B cell (primary cell): Measurements from ENCODE around the gene CRAT. TPM values are rescaled to one million over a fixed set of nuclear protein-coding genes. Genes with fewer than 3 reads are reported as not detected.

Experiments used
- ATAC-seq: fragments of 200-7000 bp; cut with Tn5 transposase; one replicate; pipeline ENCODE4 v1.10.0; 2021; ENCODE audit warnings: low read depth, mild to moderate bottlenecking, moderate number of reproducible peaks, moderate library complexity
- CTCF ChIA-PET: fragments of 350-600 bp; sonication (Branson Sonifier 250); formaldehyde crosslinking; loops from one replicate; lab custom pipeline; 2021; ENCODE audit warnings: antibody characterized with exemption, inconsistent platforms; lab: Charles Lee
- POLR2A ChIA-PET: fragments of 350-600 bp; sonication (Branson Sonifier 250); formaldehyde crosslinking; loops from one replicate; lab custom pipeline; 2021; ENCODE audit warnings: antibody characterized with exemption; lab: Charles Lee
- DNase-seq: peaks from one replicate; pipeline ENCODE4 v3.0.0; 2013
- H2AFZ ChIP-seq: 2 replicates; pipeline ENCODE4 v1.6.1; 2012; ENCODE audit warnings: mild to moderate bottlenecking, low read depth, low read length; ENCODE audit not compliant: insufficient read depth, poor library complexity, severe bottlenecking
- H3K27ac ChIP-seq, 2 donors: 1 replicate in 1 of 2; 2 replicates in 1 of 2; pipeline ENCODE4 v1.5.1; 2012 to 2013; ENCODE audit warnings: low read length in 2 of 2, mild to moderate bottlenecking in 2 of 2, moderate library complexity in 1 of 2
- H3K27me3 ChIP-seq, 4 experiments: fragments of 200-600 bp in 1 of 4; sonication (generic) in 1 of 4; replicated peaks in 1 of 4; 1 replicate in 2 of 4; 2 replicates in 2 of 4; pipeline versions ENCODE4 v1.6.1 to v1.7.0; 2013 to 2016; ENCODE audit warnings: low read length in 3 of 4, mild to moderate bottlenecking in 2 of 4, mixed read lengths in 1 of 4, moderate library complexity in 1 of 4; ENCODE audit not compliant: insufficient read depth in 4 of 4, control insufficient read depth in 3 of 4; ENCODE audit errors: control extremely low read depth in 1 of 4
- H3K36me3 ChIP-seq, 2 experiments: replicated peaks in 1 of 2; 1 replicate in 1 of 2; 2 replicates in 1 of 2; pipeline versions ENCODE4 v1.6.1 to v1.7.1; 2013; ENCODE audit warnings: low read length in 1 of 2; ENCODE audit not compliant: insufficient read depth in 2 of 2, control insufficient read depth in 1 of 2; ENCODE audit errors: control extremely low read depth in 1 of 2, extremely low read depth in 1 of 2
- H3K4me1 ChIP-seq, 2 donors: fragments of 200-600 bp in 1 of 2; sonication (generic) in 1 of 2; 1 replicate in 1 of 2; 2 replicates in 1 of 2; pipeline versions ENCODE4 v1.5.1 to v1.6.1; 2013 to 2017; ENCODE audit warnings: low read length in 2 of 2; ENCODE audit not compliant: control insufficient read depth in 2 of 2, insufficient read depth in 2 of 2
- H3K4me2 ChIP-seq: replicated peaks from 2 replicates; pipeline ENCODE3; 2012; ENCODE audit warnings: mild to moderate bottlenecking, low read depth, low read length; ENCODE audit not compliant: poor library complexity, severe bottlenecking
- H3K4me3 ChIP-seq, 5 experiments: fragments of 200-600 bp in 1 of 5; sonication (generic) in 1 of 5; 1 replicate in 3 of 5; 2 replicates in 2 of 5; pipeline versions ENCODE4 v1.5.1 to v1.7.0; 2011 to 2016; ENCODE audit warnings: low read length in 4 of 5, mild to moderate bottlenecking in 4 of 5, low read depth in 2 of 5, control low read depth in 1 of 5, moderate library complexity in 1 of 5; ENCODE audit not compliant: insufficient read depth in 1 of 5; ENCODE audit errors: control extremely low read depth in 1 of 5, extremely low read depth in 1 of 5
- H3K79me2 ChIP-seq: fragments of 200-600 bp; sonication (generic); one replicate; pipeline ENCODE4 v1.6.0; 2016; ENCODE audit warnings: low read length; ENCODE audit not compliant: control insufficient read depth, insufficient read depth
- H3K9ac ChIP-seq: fragments of 200-600 bp; sonication (generic); 2 replicates; pipeline ENCODE4 v1.6.1; 2017; ENCODE audit warnings: mild to moderate bottlenecking, low read length, moderate library complexity
- H3K9me3 ChIP-seq, 3 donors: one replicate each; pipeline versions ENCODE4 v1.6.1 to v1.7.1; 2013; ENCODE audit warnings: low read length in 2 of 3; ENCODE audit not compliant: control insufficient read depth in 2 of 3, insufficient read depth in 1 of 3; ENCODE audit errors: control extremely low read depth in 1 of 3
- H4K20me1 ChIP-seq: 2 replicates; pipeline ENCODE4 v1.6.0; 2012; ENCODE audit warnings: mild to moderate bottlenecking, low read length; ENCODE audit not compliant: insufficient read depth, control insufficient read depth, poor library complexity, severe bottlenecking
- H3K27ac Mint-ChIP-seq: one replicate; pipeline ENCODE4 v1.8.0; 2021; ENCODE audit warnings: mixed read lengths
- H3K27me3 Mint-ChIP-seq: one replicate; pipeline ENCODE4 v1.8.0; 2021; ENCODE audit warnings: mixed read lengths
- H3K4me1 Mint-ChIP-seq: one replicate; pipeline ENCODE4 v1.8.0; 2021; ENCODE audit warnings: mixed read lengths
- H3K4me3 Mint-ChIP-seq: one replicate; pipeline ENCODE4 v1.8.0; 2021; ENCODE audit warnings: mixed read lengths
- H3K9me3 Mint-ChIP-seq: one replicate; pipeline ENCODE4 v1.8.0; 2022; ENCODE audit warnings: mixed read lengths; ENCODE audit not compliant: insufficient read depth
- EZH2 ChIP-seq: IDR thresholded peaks from 2 replicates; pipeline ENCODE4 v1.6.1; 2012; ENCODE audit warnings: borderline replicate concordance, low read depth, mild to moderate bottlenecking, moderate library complexity, low read length; ENCODE audit not compliant: insufficient read depth, poor library complexity, severe bottlenecking
- WGBS: methylation state at CpG from one replicate; pipeline ENCODE4 v1.1.5; 2013; ENCODE audit warnings: missing lambda C conversion rate; ENCODE audit not compliant: insufficient coverage; 5-methylcytosine and 5-hydroxymethylcytosine counted together
- intact Hi-C: fragments of 100-400 bp; cut with micrococcal nuclease; formaldehyde crosslinking; loops from one replicate; pipeline ENCODE4 v1.10.0; 2022
- polyA plus RNA-seq: library from polyadenylated mRNA; depleted of rRNA; stranded (reverse); fragments of >200 nt; gene quantifications from 2 replicates; pipeline ENCODE4 v1.2.3, GENCODE V29; 2012
- total RNA-seq, 2 donors: library from RNA; stranded (reverse); fragments of 120-200 nt in 1 of 2; gene quantifications; 1 replicate in 1 of 2; 2 replicates in 1 of 2; pipeline versions ENCODE4 v1.2.3 to v1.2.4, GENCODE V29; 2013 to 2022
- TF ChIP-seq, protein P1 (sequence below): fragments of 200-600 bp; IDR thresholded peaks from one replicate; pipeline ENCODE4 v1.8.0; 2022; ENCODE audit warnings: antibody characterized with exemption, mild to moderate bottlenecking

The CRAT gene
- total and polyA plus RNA-seq, 2 donors (not counting 1 experiment from before 2014, with no cell fraction given), result 8.0 to 14.1 TPM

- intact Hi-C loops, result loop anchor here (5.0 kb wide), 1 partner anchor 1104 kb away; no protein-coding TSS in a partner anchor
- Mint-ChIP-seq H3K4me3 (no peak overlapping the region), H3K27me3 (no peaks in the 10 kb centered on the region), H3K27ac (no peak overlapping the region), H3K4me1 (peaks cover 5% of the 10 kb centered on the region), H3K9me3 (no peaks in the 10 kb centered on the region)
- ATAC-seq (no peak), DNase-seq (no peak)
- ChIA-PET POLR2A (no interaction called here), CTCF (interaction anchor here (0.7 to 18.9 kb wide), 10 partner anchors 11 to 657 kb away, joined by 3 to 382 read pairs (median 16); partner anchors contain the start of genes C9orf50, IER5L and NTMT1)
- Histone ChIP-seq H3K36me3 (peaks cover 1 to 43% of the 10 kb centered on the region in 2 experiments), H3K27me3 (no peaks in the 10 kb centered on the region), H3K4me1 (peaks cover 4 to 8% of the 10 kb centered on the region in 2 donors), H4K20me1 (no peaks in the 10 kb centered on the region), H3K27ac (no peak overlapping the region), H3K4me2 (no peak overlapping the region), H2AFZ (no peak overlapping the region), H3K9ac (no peak overlapping the region), H3K4me3 (no peak overlapping the region), H3K79me2 (no peaks in the 10 kb centered on the region), H3K9me3 (no peaks in the 10 kb centered on the region)
- WGBS, result 98% methylated on average over 4 of the region's 4 CpGs
- TF ChIP-seq, protein P1, sequence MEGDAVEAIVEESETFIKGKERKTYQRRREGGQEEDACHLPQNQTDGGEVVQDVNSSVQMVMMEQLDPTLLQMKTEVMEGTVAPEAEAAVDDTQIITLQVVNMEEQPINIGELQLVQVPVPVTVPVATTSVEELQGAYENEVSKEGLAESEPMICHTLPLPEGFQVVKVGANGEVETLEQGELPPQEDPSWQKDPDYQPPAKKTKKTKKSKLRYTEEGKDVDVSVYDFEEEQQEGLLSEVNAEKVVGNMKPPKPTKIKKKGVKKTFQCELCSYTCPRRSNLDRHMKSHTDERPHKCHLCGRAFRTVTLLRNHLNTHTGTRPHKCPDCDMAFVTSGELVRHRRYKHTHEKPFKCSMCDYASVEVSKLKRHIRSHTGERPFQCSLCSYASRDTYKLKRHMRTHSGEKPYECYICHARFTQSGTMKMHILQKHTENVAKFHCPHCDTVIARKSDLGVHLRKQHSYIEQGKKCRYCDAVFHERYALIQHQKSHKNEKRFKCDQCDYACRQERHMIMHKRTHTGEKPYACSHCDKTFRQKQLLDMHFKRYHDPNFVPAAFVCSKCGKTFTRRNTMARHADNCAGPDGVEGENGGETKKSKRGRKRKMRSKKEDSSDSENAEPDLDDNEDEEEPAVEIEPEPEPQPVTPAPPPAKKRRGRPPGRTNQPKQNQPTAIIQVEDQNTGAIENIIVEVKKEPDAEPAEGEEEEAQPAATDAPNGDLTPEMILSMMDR, result no peak
- no peak for TF ChIP-seq EZH2
Measured at GRCh38 chr9:129133082-129133481, 22.5 kb upstream of the CRAT start.
